GM18505 (cell line): Measurements from ENCODE around the gene TMEM238.
"Not testable (repeated sequence)": the region's sequence is repeated elsewhere in the genome, so short reads cannot be mapped to it uniquely, and the experiment has no call there.

Source experiments
- ATAC-seq: cut with Tn5 transposase; IDR thresholded peaks from one replicate; pipeline ENCODE4 v1.9.1; 2021; ENCODE audit not compliant: unreplicated experiment
- POLR2A ChIP-seq: IDR thresholded peaks from 4 replicates; pipeline ENCODE4 v1.6.1; 2011; ENCODE audit warnings: borderline replicate concordance; ENCODE audit not compliant: insufficient read depth, insufficient read length; ENCODE audit errors: extremely low read depth

The TMEM238 gene

DNA sequence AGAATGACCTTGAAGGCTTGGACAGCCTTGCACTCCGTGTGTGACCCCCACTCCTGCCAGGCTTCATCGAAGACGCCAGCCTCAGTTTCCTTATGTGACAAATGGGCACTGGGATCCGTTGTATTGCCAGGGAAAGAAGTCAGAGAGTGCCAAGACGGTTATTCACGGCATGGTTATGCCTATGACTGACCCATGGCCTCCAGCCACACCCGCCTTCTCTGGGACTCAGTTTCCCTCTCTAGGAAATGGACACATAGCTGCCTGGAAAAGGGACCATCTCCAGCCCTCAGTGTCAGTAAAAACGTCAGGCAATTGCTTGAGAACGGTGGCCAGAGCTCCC, 24.4 kb upstream of the TMEM238 start:
- ATAC-seq, result no peak
- no peak for TF ChIP-seq POLR2A

DNA sequence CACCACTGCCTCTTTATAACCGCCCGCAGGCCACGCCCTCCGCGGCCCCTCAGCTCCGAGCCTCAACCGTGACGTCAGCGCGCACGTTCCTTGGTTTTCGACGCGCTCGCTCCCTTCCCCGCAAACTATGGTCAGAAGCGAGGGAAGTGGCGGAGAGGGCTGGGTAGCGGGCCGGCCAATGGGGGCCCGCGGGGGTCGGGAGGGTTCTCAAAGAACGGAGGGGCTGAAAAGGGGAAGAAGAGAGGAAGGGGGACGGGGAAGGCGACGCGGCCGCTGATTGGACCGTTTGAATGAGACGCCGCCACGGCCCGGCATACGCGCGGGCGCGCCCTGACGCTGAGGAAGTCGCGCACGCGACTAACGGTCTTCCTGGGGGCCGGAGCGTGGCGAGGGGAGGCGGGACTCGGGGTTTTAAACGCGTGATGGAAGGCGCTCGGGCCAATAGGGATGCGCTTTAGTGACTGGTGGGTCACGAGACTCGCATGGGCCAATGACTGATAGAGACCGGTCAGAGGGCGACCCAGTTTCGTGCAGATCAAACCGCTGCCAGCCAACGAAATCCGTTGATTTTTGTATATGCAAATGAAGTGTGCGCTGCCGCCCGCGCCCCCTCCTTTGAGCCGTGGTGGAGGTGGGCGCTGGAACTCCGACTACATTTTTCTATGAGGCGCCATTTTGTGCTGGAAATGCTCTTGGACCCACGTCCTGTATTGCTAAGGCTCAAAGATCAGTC, 23.9 kb upstream of the TMEM238 start:
- TF ChIP-seq POLR2A, result peak; percentile 42
- peak; percentile 74 for ATAC-seq

DNA sequence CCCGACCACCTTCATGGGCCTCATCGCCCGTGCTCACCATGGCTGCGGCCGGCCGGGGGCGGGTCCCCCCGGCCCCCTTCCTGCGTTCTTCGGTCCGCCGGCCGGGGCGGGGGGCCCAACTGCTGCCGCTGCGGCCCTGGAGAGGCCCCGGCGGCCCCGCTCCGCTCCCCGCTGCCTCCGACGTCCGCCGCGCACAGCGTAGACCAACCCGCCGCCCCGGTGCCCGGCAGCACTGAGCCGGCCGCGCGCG, 23.4 kb upstream of the TMEM238 start, which contains the start of gene UBE2S:
Gene UBE2S (minus strand): TSS at position 239 of the 250 bp plus-strand sequence. CDS start 199 bp downstream, at position 40.
- ATAC-seq, result peak; percentile 21
- TF ChIP-seq POLR2A, result peak; percentile 99

DNA sequence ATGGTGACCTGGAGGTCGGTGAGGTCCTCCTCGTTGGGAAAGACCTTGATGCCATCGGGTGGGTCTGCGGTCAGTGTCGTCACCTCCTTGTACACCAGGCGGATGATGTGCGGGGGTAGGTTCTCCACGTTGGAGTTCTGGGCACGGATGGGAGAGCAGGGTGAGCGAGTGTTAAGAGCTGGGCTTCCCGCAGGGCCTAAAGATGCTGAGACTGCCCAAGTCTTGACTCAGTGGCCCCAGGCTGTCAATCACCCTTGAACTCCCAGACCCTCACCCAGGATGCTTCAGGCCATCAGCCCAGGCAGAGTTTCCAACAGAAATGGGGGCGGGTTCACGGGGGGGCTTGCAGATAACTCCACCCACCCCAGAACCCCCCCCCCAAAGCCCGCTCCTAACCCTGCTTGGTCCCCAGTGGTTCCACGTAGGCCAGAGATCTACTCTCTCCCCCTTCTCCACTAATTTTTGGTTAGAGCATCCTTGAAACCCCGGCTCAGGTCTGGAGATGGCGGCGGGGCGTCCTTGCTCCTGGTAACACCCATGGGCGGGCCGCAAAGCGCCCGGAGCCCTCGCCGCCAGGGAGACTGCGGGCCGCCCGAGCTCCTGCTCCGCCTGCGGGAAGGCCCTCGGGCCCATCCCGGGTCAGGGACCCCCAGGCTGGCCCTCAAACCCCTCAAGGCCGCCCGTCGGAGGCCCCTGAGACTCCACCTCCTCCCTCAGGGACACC, 22.9 kb upstream of the TMEM238 start:
- no peak for ATAC-seq
- no peak for TF ChIP-seq POLR2A

DNA sequence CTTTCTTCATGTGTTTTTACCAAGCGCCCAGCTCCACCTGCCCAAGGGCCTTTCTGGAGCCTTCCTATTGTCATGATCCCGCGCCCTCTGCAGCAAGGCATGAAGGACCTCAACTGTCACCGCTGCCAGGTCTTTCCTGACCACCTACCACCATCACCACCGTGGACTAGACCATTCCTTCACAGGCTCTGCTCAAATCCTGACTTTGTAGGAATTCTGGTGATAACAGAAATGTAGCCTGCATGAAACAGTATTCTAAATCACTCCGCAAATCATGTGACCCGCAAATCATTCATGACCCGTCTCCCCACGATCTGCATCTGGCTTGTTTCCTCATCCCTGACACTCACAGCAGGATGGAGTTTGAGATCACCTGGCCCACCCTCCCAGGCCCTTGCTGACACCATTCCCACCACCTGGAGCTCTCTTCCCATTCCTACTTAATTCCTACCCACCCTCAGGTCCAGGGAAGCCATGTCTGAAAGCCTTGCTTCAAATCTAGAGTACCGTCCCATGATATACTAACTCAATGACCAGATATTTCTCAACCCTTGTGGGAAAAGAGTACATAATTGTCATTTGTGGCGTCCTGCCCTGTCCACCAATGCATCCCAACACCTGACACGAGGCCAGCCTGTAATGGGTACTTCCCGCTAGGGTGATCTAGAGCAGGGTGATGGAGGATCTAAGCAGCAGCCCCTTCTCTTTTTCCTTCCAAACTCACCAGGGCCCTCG, 22.2 kb upstream of the TMEM238 start:
- TF ChIP-seq POLR2A, result no peak
- ATAC-seq, result no peak

DNA sequence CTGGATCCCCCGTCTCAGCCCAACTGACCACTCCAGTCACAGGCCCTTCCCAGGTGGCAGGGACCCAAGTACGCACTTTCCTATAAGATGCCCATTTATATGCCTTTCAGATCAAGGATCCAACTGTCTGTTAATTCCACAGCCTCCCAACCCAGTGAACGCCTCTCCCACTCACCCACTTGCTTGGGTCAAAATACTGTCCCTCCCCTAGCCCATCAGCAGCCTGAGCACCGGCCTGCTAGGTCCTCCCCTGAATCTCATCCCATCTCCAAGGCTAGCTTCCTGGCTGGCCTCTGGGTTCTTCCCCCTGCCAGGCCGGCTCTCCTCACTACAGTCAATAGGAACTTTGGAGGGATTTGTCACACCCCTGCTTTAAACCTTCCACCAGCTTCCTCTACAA, 21.5 kb upstream of the TMEM238 start:
- no peak for TF ChIP-seq POLR2A

DNA sequence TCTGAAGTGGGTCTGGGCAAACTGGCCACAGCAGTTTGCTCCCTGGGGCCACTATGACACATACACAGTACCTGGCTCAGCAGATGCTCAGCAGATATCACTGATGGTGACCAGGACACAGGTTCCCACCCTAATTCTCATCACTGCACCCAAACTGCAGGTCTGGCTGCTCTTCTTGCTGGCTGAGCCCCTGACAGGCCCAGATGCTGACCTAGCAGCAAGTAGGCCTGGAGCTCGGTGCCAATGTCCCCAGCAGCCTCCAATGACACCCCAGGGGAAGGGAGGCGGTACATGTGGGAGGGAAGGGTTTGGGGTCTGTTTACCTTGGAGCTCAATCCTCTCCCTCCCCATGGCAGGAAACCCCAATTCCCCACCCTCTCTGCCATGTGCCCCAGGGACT, 18.4 kb upstream of the TMEM238 start:
- ATAC-seq, result no peak

More for the DNA sequence above, 21.5 kb upstream of the TMEM238 start:
- ATAC-seq, result no peak

DNA sequence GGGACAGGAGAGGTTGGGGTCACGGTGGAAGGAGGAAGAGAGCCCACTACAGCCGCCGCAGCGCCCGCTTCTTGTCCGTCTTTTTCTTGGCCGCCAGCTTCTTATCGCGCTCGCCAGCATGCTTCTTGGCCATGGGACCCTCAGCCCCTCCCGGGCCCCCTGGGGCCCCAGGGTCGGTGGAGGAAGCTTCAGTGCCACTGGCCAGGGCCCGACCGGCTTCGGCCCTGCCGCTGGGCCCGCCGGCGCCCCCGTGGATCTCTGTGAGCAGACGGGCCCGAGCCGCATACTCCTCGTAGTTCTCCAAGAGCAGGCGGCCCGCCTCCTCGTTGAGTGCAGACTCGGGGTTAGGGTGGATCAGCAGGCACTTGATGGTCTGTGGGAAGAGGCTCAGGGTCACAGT, 17.3 kb upstream of the TMEM238 start:
- not testable (repeated sequence) for ATAC-seq

More for the DNA sequence above, 18.4 kb upstream of the TMEM238 start:
- TF ChIP-seq POLR2A, result no peak

DNA sequence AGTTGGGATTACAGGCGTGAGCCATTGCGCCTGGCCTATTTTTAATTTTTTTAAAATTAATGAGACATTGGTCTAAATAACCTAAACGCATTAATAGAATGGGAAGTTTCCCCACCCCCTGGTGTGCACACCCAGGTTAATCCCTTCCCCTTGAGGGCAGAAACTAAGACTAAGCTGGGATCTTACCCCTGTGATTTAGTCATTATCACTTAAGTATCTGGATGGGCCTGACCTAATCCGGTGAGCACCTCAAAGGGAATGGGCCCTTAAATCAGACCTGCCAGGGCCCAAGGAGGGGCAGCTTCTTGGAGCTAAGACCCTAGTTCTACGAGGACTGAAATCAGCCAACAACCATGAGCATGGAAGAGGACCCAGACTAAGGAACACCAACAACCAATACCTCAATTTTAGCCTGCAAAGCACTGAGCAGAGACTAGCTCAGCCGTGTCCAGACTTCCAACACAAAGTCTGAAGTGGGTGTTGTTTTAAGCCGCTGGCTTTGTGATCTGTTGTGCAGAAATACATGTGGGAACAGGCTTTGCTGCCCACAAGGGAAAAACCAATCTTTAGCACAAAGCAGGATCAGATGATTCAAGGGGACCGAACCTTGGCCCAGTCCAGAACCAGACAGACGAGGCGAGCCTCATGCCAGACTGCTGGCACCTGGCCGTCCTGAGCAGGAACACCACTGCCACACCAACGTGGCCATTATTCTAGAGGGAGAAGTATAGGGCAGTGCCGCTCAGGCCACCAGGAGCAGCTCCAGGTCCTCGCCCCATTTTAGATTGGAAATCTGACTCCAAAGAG, 16.4 kb upstream of the TMEM238 start:
- TF ChIP-seq POLR2A, result no peak
- ATAC-seq, result no peak

DNA sequence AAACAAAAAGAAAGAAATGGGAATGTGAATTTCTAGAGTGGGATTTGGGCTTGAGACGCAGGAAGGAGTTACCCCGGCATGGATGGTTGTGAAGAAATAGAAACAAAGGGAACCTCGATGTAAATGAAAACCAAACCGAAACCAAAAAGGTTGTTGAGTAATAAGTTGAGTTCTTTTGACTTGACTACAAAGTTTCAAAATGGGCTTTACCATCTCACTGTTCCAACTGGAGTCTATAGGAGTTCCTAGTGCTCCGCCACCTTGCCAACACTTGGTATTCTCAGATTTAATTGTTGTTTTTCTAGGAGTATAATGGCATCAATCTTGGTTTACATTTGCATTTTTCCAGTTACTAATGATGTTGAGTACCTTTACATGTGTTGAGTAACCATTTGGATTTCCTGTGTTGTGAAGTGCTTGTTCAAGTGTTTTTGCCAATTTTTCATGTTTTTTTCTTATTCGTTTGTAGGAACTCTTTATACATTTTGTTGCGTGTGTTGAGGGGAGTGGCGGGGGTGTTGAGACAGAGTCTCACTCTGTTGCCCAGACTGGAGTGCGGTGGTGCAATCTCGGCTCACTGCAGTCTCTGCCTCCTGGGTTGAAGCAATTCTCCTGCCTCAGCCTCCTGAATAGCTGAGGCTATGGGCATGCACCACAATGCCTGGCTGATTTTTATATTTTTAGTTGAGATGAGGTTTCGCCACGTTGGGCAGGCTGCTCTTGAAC, 14.3 kb upstream of the TMEM238 start:
- ATAC-seq, result no peak
- no peak for TF ChIP-seq POLR2A

DNA sequence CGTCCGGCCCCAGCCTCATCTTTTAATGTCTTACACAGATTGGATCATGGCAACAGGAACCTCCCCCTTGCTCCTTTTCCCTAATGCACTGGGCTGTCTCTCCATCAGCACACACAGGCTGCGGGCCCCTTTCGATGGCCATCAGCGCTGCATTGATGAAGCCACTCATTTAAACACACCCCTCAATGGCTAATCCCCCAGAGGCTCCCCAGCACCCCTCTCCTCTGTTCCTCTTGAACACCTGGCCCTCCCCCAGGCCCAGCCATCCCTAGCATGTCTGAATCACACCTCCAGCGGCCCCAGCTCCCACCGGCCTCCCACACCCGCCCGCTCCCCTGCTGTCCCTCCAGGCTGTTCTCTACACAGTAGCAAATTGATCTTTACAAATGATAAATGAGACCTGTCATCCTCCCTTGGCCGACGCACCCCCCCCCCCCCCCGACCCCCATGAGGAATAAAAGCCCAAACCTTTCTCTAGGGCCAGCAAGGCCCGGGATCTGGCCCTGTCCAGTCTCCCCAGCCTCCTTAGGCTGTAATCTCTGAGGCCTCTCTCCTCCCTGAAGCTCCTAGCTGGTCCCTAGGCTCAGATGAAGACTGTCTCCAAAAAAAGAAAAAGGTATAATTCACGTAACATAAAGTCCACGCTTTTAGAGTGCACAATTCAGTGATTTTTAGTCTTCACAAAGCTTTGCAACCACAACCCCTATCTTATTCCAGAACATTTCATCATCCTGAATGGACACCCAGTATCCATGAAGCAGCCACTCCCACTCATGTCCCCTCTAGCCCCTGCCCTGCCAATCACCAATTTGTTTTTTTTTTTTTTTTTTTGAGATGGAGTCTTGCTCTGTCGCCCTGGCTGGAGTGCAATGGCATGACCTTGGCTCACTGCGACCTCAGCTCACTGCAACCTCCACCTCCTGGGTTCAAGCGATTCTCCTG, 9.0 kb upstream of the TMEM238 start:
- no peak for TF ChIP-seq POLR2A
- no peak for ATAC-seq
